T-cell (primary cell): Measurements from ENCODE around the gene GJA3. TPM values are rescaled to one million over a fixed set of nuclear protein-coding genes. Genes with fewer than 3 reads are reported as not detected.
A peak's percentile ranks its signal among the peaks of the same experiment; 100 is the strongest.

Source experiments
- ATAC-seq, 4 experiments: fragments of 200-7000 bp in 3 of 4; fragments of 150-1000 bp in 1 of 4; cut with Tn5 transposase; replicated peaks in 1 of 4; 1 replicate in 3 of 4; 2 replicates in 1 of 4; pipeline ENCODE4 v1.10.0; 2021; ENCODE audit warnings: moderate library complexity in 3 of 4, mild to moderate bottlenecking in 2 of 4, moderate number of reproducible peaks in 1 of 4
- CTCF ChIA-PET, 2 donors: fragments of 300-600 bp; sonication (Branson Sonifier 250); formaldehyde crosslinking; loops; one replicate each; lab custom pipeline; 2022; ENCODE audit warnings: antibody characterized with exemption in 2 of 2; lab: Charles Lee
- POLR2A ChIA-PET, 2 donors: fragments of 300-600 bp; sonication (Branson Sonifier 250); formaldehyde crosslinking; loops; one replicate each; lab custom pipeline; 2022; ENCODE audit warnings: antibody characterized with exemption in 2 of 2; lab: Charles Lee
- DNase-seq, 35 experiments: peaks; one replicate each; pipeline versions ENCODE4 v3.0.0 to v3.0.0-alpha.2; 2013 to 2023
- H3K27ac ChIP-seq: one replicate; pipeline ENCODE4 v1.5.1; 2013; ENCODE audit warnings: low read length
- H3K27me3 ChIP-seq, 2 experiments: replicated peaks in 1 of 2; 1 replicate in 1 of 2; 2 replicates in 1 of 2; pipeline versions ENCODE4 v1.6.1 to v1.7.0; 2013; ENCODE audit warnings: low read length in 1 of 2, mixed read lengths in 1 of 2; ENCODE audit not compliant: control insufficient read depth in 2 of 2, insufficient read depth in 2 of 2; ENCODE audit errors: extremely low read depth in 1 of 2
- H3K36me3 ChIP-seq, 2 donors: 1 replicate in 1 of 2; 2 replicates in 1 of 2; pipeline versions ENCODE4 v1.6.1 to v1.7.0; 2013; ENCODE audit warnings: low read length in 1 of 2; ENCODE audit not compliant: control insufficient read depth in 2 of 2, insufficient read depth in 1 of 2; ENCODE audit errors: extremely low read depth in 1 of 2
- H3K4me1 ChIP-seq, 2 experiments: 1 replicate in 1 of 2; 2 replicates in 1 of 2; pipeline versions ENCODE4 v1.6.1 to v1.7.0; 2013; ENCODE audit warnings: low read length in 2 of 2, mixed read lengths in 1 of 2; ENCODE audit not compliant: insufficient read depth in 2 of 2, control insufficient read depth in 1 of 2; ENCODE audit errors: extremely low read depth in 1 of 2
- H3K4me3 ChIP-seq, 2 donors: 1 replicate in 1 of 2; 2 replicates in 1 of 2; pipeline versions ENCODE4 v1.5.1 to v1.7.0; 2013; ENCODE audit warnings: mild to moderate bottlenecking in 2 of 2, low read length in 1 of 2, moderate library complexity in 1 of 2; ENCODE audit not compliant: control insufficient read depth in 1 of 2; ENCODE audit errors: extremely low read depth in 1 of 2
- H3K9me3 ChIP-seq: 2 replicates; pipeline ENCODE4 v1.7.0; 2013
- H3K27ac Mint-ChIP-seq, 2 donors: one replicate each; pipeline ENCODE4 v1.8.0; 2020 to 2021; ENCODE audit warnings: mild to moderate bottlenecking in 2 of 2, mixed read lengths in 2 of 2
- H3K27me3 Mint-ChIP-seq, 2 donors: one replicate each; pipeline ENCODE4 v1.8.0; 2021 to 2022; ENCODE audit warnings: mixed read lengths in 2 of 2
- H3K36me3 Mint-ChIP-seq: one replicate; pipeline ENCODE4 v1.8.0; 2021; ENCODE audit warnings: mixed read lengths
- H3K4me1 Mint-ChIP-seq, 3 donors: one replicate each; pipeline ENCODE4 v1.8.0; 2020 to 2022; ENCODE audit warnings: mixed read lengths in 3 of 3, mild to moderate bottlenecking in 1 of 3
- H3K4me3 Mint-ChIP-seq, 3 donors: one replicate each; pipeline ENCODE4 v1.8.0; 2020 to 2022; ENCODE audit warnings: mild to moderate bottlenecking in 3 of 3, mixed read lengths in 3 of 3, moderate library complexity in 3 of 3
- H3K9me3 Mint-ChIP-seq, 3 donors: one replicate each; pipeline ENCODE4 v1.8.0; 2020 to 2022; ENCODE audit warnings: mixed read lengths in 3 of 3
- WGBS: methylation state at CpG from one replicate; pipeline ENCODE4 v1.1.5; 2013; ENCODE audit warnings: missing lambda C conversion rate; ENCODE audit not compliant: insufficient coverage; 5-methylcytosine and 5-hydroxymethylcytosine counted together
- total RNA-seq, 35 experiments: library from RNA in 6 of 35; stranded (reverse) in 6 of 35; fragments of 120-200 nt in 1 of 35; gene quantifications; one replicate each; pipeline versions ENCODE4 v1.2.1 to v1.2.4 and lab custom pipeline; 2013 to 2026

GJA3 gene
- total RNA-seq, 5 donors from 2014 or later (not counting 1 experiment from before 2014, with no cell fraction given), result 0.10 to 0.93 (median 0.42) TPM

DNA sequence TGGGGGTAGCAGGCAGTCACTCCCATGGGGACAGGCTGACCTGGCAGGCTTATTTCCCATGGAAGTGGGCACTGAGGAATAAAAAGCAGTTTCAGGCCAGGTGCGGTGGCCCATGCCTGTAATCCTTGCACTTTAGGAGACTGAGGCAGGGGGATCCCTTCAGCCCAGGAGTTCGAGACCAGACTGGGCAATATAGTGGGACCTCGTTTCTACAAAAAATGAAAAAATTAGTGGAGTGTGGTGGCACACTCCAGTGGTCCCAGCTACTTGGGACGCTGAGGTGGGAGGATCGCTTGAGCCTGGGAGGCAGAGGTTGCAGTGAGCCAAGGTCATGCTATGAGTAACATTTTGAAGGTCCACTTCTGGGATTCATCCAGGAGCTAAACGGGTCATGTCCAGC is 25.9 kb upstream of the GJA3 start:
- Histone ChIP-seq H3K9me3 (no peaks in the 10 kb centered on the region), H3K4me3 (no peak overlapping the region), H3K4me1 (peaks cover 0 to 2% of the 10 kb centered on the region in 2 experiments), H3K36me3 (no peaks in the 10 kb centered on the region), H3K27ac (no peak overlapping the region), H3K27me3 (peaks cover 2 to 18% of the 10 kb centered on the region in 2 experiments)
- ChIA-PET POLR2A (no interaction called here), CTCF (interaction anchor here (0.5 to 1.7 kb wide), 3 partner anchors 10 to 525 kb away, joined by 5 to 9 read pairs (median 7); no protein-coding TSS in a partner anchor)
- Mint-ChIP-seq H3K4me1 (peaks cover under 1 to 6% (median 2%) of the 10 kb centered on the region in 3 donors), H3K27ac (no peak overlapping the region), H3K9me3 (no peaks in the 10 kb centered on the region), H3K4me3 (no peak overlapping the region), H3K27me3 (peaks cover 14 to 17% of the 10 kb centered on the region in 2 donors), H3K36me3 (no peaks in the 10 kb centered on the region)
- DNase-seq (no peak), ATAC-seq (no peak)
- WGBS, result 46% methylated on average over 5 of the region's 6 CpGs

DNA sequence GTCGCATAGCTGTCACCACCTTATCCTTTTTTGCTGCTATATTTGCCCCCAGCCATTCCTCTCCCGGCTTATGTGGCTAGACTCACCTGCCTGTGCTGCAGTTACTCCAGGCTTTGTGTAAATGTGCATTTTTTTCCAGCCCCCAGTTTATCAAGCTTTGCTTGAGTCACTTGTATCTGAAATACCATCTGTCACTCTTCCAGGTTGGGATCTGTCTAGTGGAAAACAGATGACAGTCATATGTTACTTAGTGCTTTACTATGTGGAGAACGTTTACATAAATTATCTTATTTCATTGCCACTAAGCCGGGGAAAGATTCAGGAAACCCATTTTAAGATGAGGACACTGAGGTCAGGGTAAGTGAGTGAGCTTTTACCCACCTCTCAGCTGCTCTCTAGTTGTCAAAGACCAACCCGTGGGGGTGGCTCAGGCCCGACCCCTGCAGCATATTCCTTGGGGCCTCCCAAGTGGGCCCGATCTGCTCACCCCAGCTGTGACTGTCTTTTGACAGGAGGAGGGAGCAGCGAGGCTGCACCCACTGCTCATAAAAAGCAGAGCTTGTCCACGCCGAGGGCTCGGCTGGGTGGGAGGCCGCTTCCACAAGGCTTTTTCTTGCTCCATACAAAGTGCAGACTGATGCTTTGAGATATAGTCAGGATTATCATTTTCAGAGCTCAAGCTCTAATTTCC is 24.7 kb upstream of the GJA3 start:
- H3K36me3 ChIP-seq, result no peaks in the 10 kb centered on the region
- no peaks in the 10 kb centered on the region for H3K4me1 ChIP-seq
- peaks cover 12 to 17% of the 10 kb centered on the region in 2 donors for H3K27me3 Mint-ChIP-seq
- ChIA-PET POLR2A (interaction anchor here in 1 of 2 donors (0.5 kb wide), 1 partner anchor 104 kb away, joined by 4 read pairs; no protein-coding TSS in a partner anchor), CTCF (interaction anchor here (0.6 to 1.7 kb wide), 7 partner anchors 11 to 649 kb away, joined by 3 to 9 read pairs (median 3); no protein-coding TSS in a partner anchor)
- 76% methylated on average over 5 of the region's 12 CpGs for WGBS
- no peaks in the 10 kb centered on the region for H3K9me3 Mint-ChIP-seq
- H3K4me3 ChIP-seq, result no peak overlapping the region
- no peaks in the 10 kb centered on the region for H3K36me3 Mint-ChIP-seq
- peaks cover 0 to 2% (median under 1%) of the 10 kb centered on the region in 3 donors for H3K4me1 Mint-ChIP-seq
- peaks cover 2 to 6% of the 10 kb centered on the region in 2 experiments for H3K27me3 ChIP-seq
- no peak overlapping the region for H3K27ac Mint-ChIP-seq
- DNase-seq (no peak), ATAC-seq (no peak)
- no peak overlapping the region for H3K27ac ChIP-seq
- no peak overlapping the region for H3K4me3 Mint-ChIP-seq
- H3K9me3 ChIP-seq, result no peaks in the 10 kb centered on the region

DNA sequence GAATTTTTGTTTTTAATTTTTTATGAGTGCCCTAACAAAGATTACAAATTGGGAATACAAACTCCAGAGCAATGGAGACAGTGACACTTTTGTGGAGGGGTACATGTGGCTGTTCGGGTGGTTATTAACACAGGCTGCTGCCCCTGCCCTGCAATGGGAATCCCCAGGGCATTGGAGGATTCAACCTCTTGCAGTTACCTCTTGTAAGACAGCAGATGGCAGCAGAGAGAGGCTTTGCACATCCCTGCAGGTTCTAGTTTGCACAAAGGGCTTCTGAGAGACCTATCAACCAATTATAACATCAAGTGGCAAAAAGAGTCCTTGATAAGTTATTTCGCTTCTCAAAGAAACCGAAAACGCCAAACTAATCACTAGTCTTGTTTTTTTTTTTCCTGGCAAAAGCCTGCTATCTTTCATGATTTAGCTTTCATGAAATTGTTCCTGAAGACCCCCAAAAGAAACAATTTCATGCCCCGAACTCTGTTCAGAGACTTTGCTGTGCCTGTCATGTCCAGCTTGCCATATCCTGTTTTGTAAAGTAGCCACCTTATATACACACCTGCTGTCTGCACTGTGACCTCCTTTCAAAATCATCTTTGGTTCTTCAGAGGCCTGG is 21.5 kb upstream of the GJA3 start:
- CTCF ChIA-PET, result interaction anchor here (0.5 to 2.4 kb wide), 12 partner anchors 10 to 757 kb away, joined by 3 to 11 read pairs (median 4); no protein-coding TSS in a partner anchor
- Histone ChIP-seq H3K9me3 (no peaks in the 10 kb centered on the region), H3K4me1 (no peaks in the 10 kb centered on the region), H3K27ac (no peak overlapping the region), H3K27me3 (peaks cover 4 to 22% of the 10 kb centered on the region in 2 experiments), H3K4me3 (no peak overlapping the region), H3K36me3 (no peaks in the 10 kb centered on the region)
- no peak overlapping the region for H3K4me3 Mint-ChIP-seq
- peaks cover 35 to 39% of the 10 kb centered on the region in 2 donors for H3K27me3 Mint-ChIP-seq
- 30% methylated on average over 4 of the region's 5 CpGs for WGBS
- H3K36me3 Mint-ChIP-seq, result no peaks in the 10 kb centered on the region
- DNase-seq, result peak in 29 of 35 experiments; percentile 17 to 86 (median 40)
- POLR2A ChIA-PET, result no interaction called here
- ATAC-seq, result peak; percentile 92 to 99 (median 96)
- peaks cover 0 to 2% (median 0%) of the 10 kb centered on the region in 3 donors for H3K4me1 Mint-ChIP-seq
- no peak overlapping the region for H3K27ac Mint-ChIP-seq
- no peaks in the 10 kb centered on the region for H3K9me3 Mint-ChIP-seq

DNA sequence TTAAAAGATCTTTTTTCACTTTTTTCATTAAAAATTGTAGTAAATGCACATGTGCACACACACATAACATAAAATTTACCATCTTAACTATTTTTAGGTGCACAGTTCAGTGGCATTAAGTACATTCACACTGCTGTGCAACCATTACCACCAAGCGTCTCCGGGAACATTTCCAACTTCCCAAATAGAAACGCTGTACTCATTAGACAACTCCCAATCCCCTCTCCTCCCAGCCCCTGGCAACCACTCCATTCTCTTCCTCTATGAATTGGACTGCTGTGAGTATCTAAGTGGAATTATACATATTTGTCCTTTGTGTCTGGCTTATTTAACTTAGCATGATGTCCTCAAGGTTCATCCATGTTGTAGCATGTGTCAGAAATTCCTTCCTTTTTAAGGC is 20.3 kb upstream of the GJA3 start:
- no peaks in the 10 kb centered on the region for H3K9me3 ChIP-seq
- H3K27ac ChIP-seq, result no peak overlapping the region
- H3K4me1 ChIP-seq, result no peaks in the 10 kb centered on the region
- no peak for ATAC-seq
- H3K9me3 Mint-ChIP-seq, result no peaks in the 10 kb centered on the region
- H3K27me3 ChIP-seq, result peaks cover 7 to 33% of the 10 kb centered on the region in 2 experiments
- H3K4me3 Mint-ChIP-seq, result no peak overlapping the region
- H3K36me3 ChIP-seq, result no peaks in the 10 kb centered on the region
- no peak overlapping the region for H3K27ac Mint-ChIP-seq
- POLR2A ChIA-PET, result no interaction called here
- CTCF ChIA-PET, result interaction anchor here in 1 of 2 donors (2.4 kb wide), 1 partner anchor 16 kb away, joined by 11 read pairs; no protein-coding TSS in a partner anchor
- peaks cover 0 to 2% (median 0%) of the 10 kb centered on the region in 3 donors for H3K4me1 Mint-ChIP-seq
- no peak for DNase-seq
- no CpG with 5 or more reads among the region's 3 CpGs for WGBS
- H3K27me3 Mint-ChIP-seq, result peaks cover 41 to 48% of the 10 kb centered on the region in 2 donors
- H3K4me3 ChIP-seq, result no peak overlapping the region
- no peaks in the 10 kb centered on the region for H3K36me3 Mint-ChIP-seq

DNA sequence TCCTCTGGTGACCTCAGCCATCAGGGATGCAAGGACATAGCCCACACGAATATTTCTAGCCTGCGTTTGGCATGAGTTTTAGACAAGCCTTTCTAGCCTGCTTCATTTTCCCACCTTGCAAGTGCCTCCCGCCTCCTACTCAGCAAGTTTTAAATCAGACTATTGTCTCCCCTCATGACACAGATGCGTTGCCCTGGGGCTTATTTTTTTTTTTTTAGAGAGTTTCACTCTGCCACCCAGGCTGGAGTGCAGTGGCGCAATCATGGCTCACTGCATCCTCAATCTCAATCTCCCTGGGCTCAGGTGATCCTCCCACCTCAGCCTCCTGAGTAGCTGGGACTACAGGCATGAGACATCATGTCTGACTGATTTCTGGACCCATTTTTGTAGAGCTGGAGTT is 17.3 kb upstream of the GJA3 start:
- ATAC-seq (no peak), DNase-seq (no peak)
- Mint-ChIP-seq H3K9me3 (no peaks in the 10 kb centered on the region), H3K27ac (no peak overlapping the region), H3K27me3 (peaks cover 62 to 76% of the 10 kb centered on the region in 2 donors), H3K4me3 (peak overlapping the region in 1 of 3 donors; percentile 35), H3K36me3 (no peaks in the 10 kb centered on the region), H3K4me1 (peaks cover 6 to 12% (median 10%) of the 10 kb centered on the region in 3 donors)
- Histone ChIP-seq H3K4me1 (peaks cover 0 to 3% of the 10 kb centered on the region in 2 experiments), H3K4me3 (no peak overlapping the region), H3K27me3 (peaks cover 7 to 50% of the 10 kb centered on the region in 2 experiments), H3K27ac (no peak overlapping the region), H3K36me3 (no peaks in the 10 kb centered on the region), H3K9me3 (no peaks in the 10 kb centered on the region)
- ChIA-PET POLR2A (interaction anchor here in 1 of 2 donors (0.5 kb wide), 1 partner anchor 293 kb away, joined by 6 read pairs; no protein-coding TSS in a partner anchor), CTCF (no interaction called here)
- 65% methylated on average over 5 of the region's 5 CpGs for WGBS

DNA sequence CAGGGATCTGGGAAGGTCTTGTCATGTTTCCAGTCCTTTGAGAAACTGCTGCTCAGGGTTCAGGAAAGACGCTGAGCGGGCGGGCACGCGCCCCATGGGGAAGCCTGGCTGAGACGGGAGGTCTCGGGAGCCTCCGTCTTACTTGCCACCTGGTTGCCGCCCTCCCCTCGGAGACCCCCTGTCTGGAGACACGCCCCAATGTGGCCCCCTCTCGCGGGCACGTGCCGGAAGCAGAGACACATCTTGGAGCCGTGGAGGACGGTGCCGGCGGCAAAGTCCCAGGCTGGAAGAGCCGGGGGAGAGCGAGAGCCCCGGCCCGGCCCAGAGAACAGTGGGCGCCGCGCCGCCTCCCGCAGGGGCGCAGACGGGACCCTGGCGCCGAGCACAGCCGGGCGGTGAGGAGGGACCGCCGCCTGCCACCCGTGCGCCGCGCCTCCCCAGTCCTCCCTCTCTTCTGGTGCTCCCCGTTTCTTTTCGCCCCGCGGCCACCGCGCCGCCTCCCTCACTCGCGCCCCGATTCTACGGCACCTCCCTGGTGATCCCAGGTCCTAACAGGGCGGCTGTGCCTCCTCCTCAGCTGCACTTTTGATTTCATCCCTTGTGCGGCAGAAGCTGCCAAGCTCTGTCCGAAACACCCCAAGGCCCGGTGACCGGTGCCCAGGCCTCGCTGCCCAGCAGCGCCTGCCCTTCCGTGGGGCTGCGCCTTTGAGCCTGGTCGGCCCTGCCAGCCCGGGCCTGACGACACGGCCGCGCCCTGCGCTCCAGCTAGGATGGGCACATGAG is 16.4 kb upstream of the GJA3 start:
- Mint-ChIP-seq H3K9me3 (no peaks in the 10 kb centered on the region), H3K4me3 (no peak overlapping the region), H3K4me1 (peaks cover 6 to 12% (median 10%) of the 10 kb centered on the region in 3 donors), H3K36me3 (no peaks in the 10 kb centered on the region), H3K27me3 (peaks cover 70 to 85% of the 10 kb centered on the region in 2 donors), H3K27ac (no peak overlapping the region)
- Histone ChIP-seq H3K4me1 (peaks cover 0 to 3% of the 10 kb centered on the region in 2 experiments), H3K36me3 (no peaks in the 10 kb centered on the region), H3K27me3 (peaks cover 7 to 50% of the 10 kb centered on the region in 2 experiments), H3K4me3 (no peak overlapping the region), H3K9me3 (no peaks in the 10 kb centered on the region), H3K27ac (no peak overlapping the region)
- DNase-seq (no peak), ATAC-seq (no peak)
- WGBS, result 49% methylated on average over 66 of the region's 67 CpGs
- POLR2A ChIA-PET, result no interaction called here
- CTCF ChIA-PET, result no interaction called here
